ENCODE data around the gene THAP4.

Gene THAP4

GRCh38 chr2:241652142-241652541 lies 15.2 kb upstream of the THAP4 start:
- TF ChIP-seq CTCF (IDR thresholded peaks at IDR 0.05), result no peak

GRCh38 chr2:241649927-241650326 lies 13.0 kb upstream of the THAP4 start:
- TF ChIP-seq CTCF (IDR thresholded peaks at IDR 0.05), result no peak

DNA sequence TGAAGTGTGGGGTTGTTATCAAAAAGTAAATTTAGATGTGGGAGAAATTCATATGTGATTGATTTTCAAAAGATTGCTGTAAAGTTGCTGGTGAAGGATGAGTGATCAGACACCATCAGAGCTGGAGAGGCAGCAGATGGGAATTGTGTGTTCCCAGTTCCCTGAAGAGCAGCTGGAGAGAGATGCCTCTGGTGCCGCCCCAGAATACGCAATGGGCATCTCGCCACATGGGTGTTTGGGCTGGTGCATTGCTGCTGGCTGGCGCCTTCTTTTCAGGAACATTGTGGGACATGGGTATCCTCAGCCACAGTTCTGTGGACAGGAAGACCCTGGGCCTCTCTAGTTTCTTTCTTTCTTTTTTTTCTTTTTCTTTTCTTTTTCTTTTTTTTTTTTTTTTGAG lies 12.4 kb upstream of the THAP4 start:
- TF ChIP-seq CTCF (IDR thresholded peaks at IDR 0.05), result no peak

- no peak for TF ChIP-seq CTCF (IDR thresholded peaks at IDR 0.05)
These were observed 11.5 kb upstream of the THAP4 start for GRCh38 chr2:241648453-241648852.

DNA sequence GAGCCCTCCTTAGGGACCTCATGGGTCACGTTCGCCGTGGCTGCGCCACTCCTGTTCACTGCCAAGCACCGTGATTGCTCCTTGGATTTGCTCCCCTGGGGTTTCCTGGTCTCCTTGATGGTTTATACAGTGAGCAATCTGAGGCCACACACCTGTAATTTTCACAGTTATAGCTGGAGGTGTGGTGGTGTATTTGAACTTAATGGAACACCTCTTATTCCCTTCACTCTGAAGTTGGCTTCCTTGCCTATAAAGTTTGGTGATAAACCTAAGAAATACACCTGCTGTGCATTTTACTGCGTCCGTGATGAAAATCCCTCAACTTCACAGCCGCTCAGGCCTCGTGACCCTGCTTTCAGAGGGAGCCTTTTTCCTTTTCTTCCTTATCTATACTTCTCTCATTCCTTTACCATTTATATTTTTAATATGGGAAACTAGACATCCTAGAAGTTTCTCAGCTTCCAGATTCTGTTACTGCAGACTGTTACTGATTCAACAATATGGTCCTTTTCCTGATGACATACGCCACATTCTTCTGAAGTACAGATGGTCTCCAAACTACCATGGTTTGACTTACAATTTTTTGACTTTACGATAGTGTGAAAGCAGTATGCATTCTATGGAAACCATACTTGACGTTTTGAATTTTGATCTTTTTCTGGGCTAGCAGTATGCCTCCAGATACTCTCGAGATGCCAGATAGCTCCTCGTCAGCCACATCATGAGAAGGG lies 9.1 kb upstream of the THAP4 start:
- no peak for TF ChIP-seq CTCF (IDR thresholded peaks at IDR 0.05)

DNA sequence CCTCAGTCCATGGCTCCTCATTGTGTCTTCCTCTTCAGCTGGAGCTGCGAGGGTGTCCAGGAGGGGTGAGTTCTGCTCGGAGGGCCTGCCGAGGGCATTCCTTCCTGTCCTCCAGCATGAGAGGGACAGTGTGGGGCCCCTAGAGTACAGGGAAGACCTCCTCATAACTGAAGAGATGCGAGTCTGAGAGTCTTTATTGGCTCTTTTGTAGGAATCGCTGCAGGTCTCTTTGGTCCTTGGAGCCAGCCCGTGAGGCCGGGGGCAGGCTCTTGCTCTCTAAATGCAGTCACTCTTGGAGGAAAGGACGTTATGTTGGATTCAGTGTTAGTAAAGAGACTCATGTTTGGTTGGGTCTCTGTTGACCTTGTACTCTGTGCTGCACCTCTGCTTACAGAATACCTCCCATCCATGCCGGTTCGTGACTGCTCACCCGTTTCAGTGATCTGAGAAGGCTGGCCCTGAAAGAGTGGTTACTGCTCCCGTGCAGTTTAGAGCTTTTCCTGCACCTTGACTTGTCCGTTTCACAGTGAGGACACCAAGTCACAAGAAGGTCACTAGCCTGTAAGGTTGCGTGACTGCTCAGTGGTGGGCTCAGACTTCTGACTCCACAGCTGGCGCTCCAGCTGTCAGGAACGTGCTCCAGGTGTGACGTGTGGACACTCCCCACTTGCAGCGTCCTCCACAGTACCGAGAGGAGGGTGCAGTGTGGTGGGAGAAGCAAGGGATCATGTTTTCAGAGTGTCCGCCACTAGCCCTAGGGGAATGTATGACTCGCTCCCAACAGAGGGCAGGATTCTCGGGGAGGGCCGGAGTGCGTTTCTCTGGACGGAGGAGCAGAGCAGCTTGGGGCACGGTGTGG lies 8.3 kb upstream of the THAP4 start:
- no peak for TF ChIP-seq CTCF (IDR thresholded peaks at IDR 0.05)

GRCh38 chr2:241641631-241642030 lies 4.7 kb upstream of the THAP4 start:
- TF ChIP-seq CTCF (IDR thresholded peaks at IDR 0.05), result no peak

Data from LNCAP (cell line).